Measurements from ENCODE around the gene XPR1.

The XPR1 gene

DNA sequence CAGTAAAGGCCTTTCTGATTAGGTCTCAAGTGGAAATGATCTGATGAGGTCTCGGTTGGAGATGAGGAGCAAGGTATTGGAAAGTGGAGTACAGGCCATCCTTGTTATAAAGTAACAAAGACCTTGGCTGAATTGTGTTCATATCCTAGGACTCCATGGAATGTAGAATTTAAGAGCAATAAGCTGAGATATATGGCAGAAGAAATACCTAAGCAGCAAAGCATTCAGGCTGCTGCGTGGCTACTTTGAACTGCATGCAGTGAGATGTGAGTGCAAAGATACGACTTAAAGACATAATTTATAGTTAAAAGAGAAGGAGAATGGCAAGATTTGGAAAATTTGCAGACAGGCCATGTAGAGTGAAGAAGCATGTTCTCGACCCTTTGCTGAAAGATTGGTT is 11.2 kb upstream of the XPR1 start:
- TF ChIP-seq, protein P1, sequence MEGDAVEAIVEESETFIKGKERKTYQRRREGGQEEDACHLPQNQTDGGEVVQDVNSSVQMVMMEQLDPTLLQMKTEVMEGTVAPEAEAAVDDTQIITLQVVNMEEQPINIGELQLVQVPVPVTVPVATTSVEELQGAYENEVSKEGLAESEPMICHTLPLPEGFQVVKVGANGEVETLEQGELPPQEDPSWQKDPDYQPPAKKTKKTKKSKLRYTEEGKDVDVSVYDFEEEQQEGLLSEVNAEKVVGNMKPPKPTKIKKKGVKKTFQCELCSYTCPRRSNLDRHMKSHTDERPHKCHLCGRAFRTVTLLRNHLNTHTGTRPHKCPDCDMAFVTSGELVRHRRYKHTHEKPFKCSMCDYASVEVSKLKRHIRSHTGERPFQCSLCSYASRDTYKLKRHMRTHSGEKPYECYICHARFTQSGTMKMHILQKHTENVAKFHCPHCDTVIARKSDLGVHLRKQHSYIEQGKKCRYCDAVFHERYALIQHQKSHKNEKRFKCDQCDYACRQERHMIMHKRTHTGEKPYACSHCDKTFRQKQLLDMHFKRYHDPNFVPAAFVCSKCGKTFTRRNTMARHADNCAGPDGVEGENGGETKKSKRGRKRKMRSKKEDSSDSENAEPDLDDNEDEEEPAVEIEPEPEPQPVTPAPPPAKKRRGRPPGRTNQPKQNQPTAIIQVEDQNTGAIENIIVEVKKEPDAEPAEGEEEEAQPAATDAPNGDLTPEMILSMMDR (IDR thresholded peaks at IDR 0.05; ENCODE audit: low read depth, low read length), result no peak
- DNase-seq (ENCODE audit: low read depth in 2 of 2), result no peak
- H3K4me3 ChIP-seq (replicated peaks in 1 of 2; ENCODE audit: low read depth in 2 of 2, low read length in 2 of 2), result no peak overlapping the region

- H3K4me3 ChIP-seq (replicated peaks in 1 of 2; ENCODE audit: low read depth in 2 of 2, low read length in 2 of 2), result no peak overlapping the region
- no peak for DNase-seq (ENCODE audit: low read depth in 2 of 2)
- TF ChIP-seq, protein P1 (IDR thresholded peaks at IDR 0.05; ENCODE audit: low read depth, low read length), result no peak
Observed at GRCh38 chr1:180622658-180623508, 8.9 kb upstream of the XPR1 start.

- H3K4me3 ChIP-seq (replicated peaks in 1 of 2; ENCODE audit: low read depth in 2 of 2, low read length in 2 of 2), result no peak overlapping the region
- DNase-seq (ENCODE audit: low read depth in 2 of 2), result peak; percentile 59 to 61
- TF ChIP-seq, protein P1 (IDR thresholded peaks at IDR 0.05; ENCODE audit: low read depth, low read length), result peak; percentile 56
Observed at GRCh38 chr1:180623579-180624347, 8.1 kb upstream of the XPR1 start.

GRCh38 chr1:180626711-180627110 is 5.1 kb upstream of the XPR1 start:
- TF ChIP-seq, protein P1 (IDR thresholded peaks at IDR 0.05; ENCODE audit: low read depth, low read length), result no peak
- no peak for DNase-seq (ENCODE audit: low read depth in 2 of 2)
- no peak overlapping the region for H3K4me3 ChIP-seq (replicated peaks in 1 of 2; ENCODE audit: low read depth in 2 of 2, low read length in 2 of 2)

DNA sequence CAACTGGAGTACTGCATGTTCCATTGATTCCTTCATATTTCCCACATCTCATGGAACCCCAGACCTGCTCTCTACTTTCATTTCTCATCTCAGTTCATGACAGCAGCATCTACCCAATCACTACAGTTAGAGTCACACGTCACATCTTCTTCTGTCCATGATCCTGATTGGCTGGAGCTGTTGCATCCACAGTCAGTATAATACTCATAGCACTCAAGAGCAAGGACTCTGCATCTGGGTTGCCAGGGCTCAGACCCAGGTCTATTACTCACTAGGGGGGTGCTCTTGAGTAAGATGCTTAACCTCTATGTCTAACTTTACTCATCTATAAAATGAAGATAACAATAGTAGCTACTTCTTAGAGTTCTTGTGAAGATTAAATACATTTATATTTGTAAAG is 4.4 kb upstream of the XPR1 start:
- DNase-seq (ENCODE audit: low read depth in 2 of 2), result peak; percentile 8 to 69
- no peak overlapping the region for H3K4me3 ChIP-seq (replicated peaks in 1 of 2; ENCODE audit: low read depth in 2 of 2, low read length in 2 of 2)
- TF ChIP-seq, protein P1 (IDR thresholded peaks at IDR 0.05; ENCODE audit: low read depth, low read length), result no peak

DNA sequence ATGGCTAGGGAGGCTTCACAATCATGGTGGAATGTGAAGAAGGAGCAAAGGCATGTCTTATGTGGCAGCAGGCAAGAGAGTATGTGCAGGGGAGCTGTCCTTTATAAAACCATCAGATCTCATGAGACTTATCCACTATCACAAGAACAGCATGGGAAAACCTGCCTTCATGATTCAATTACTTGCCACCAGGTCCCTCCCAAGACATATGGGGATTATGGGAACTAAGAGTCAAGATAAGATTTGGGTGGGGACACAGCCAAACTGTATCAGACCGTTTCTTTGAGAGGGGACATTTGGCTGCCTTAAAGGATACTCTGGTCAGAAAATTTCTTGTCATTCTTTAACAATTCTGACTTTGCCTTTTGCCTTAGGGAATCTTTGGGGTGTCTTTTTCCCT is 3.2 kb upstream of the XPR1 start:
- TF ChIP-seq, protein P1 (IDR thresholded peaks at IDR 0.05; ENCODE audit: low read depth, low read length), result no peak
- DNase-seq (ENCODE audit: low read depth in 2 of 2), result no peak
- no peak overlapping the region for H3K4me3 ChIP-seq (replicated peaks in 1 of 2; ENCODE audit: low read depth in 2 of 2, low read length in 2 of 2)

All from cardiac fibroblast (primary cell).